Measurements from ENCODE around the gene SCNN1A. TPM values are rescaled to one million over a fixed set of nuclear protein-coding genes. Genes with fewer than 3 reads are reported as not detected.
"Not testable (repeated sequence)": the region's sequence is repeated elsewhere in the genome, so short reads cannot be mapped to it uniquely, and the experiment has no call there.

The SCNN1A gene
- total RNA-seq, 1 experiment from 2014 or later = 111 TPM

DNA sequence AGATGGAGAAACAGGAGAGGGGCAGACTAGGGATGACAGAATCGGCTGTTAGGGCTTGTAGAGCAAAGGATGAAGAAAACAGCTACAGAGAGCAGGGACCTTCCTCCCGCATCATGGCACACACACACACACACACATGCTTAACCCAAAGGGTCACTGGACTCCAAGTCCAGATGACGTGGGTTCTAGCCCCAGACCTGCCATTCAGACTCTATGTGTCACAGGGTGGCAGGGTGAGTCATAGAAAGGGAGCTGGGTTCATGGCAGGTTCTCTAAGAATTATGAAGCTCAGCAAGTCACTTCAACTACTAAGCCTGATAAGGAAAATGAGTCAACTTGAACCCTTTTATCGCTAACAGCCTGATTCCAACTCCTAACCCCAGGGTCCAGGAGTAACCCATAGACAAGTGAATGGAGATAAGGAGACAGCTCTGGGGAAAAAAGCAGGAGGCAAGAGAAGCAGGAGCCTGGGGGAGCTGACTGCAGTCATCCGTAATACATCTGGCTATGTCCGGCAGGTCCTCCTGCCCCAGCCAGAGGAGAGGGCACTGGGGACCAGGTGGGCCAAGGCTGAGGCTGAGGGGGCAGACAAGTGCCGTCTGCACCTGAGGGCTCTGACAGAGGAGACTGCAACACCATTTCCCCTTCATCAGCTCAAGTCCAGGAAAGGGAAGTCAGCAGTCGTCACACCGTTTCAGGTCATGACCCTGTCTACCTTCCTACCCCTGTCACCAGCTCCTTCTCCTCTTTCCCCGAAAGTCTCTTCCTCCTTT, 29.9 kb downstream of the SCNN1A start:
- no peak overlapping the region for H2AK5ac ChIP-seq (ENCODE audit: insufficient read length, low read length)
- H2BK20ac ChIP-seq (ENCODE audit: low read depth, low read length, poor library complexity, severe bottlenecking) = no peak overlapping the region
- DNase-seq = no peak
- peaks cover 3% of the 10 kb centered on the region; the same call in 1 of the 2 replicates for H3K4me1 ChIP-seq (ENCODE audit: insufficient read depth, low read length)
- no peak overlapping the region for H4K91ac ChIP-seq (ENCODE audit: insufficient read length, low read depth, low read length)
- no peak overlapping the region for H3K4me3 Mint-ChIP-seq
- H2AFZ ChIP-seq (ENCODE audit: low read length) = no peak overlapping the region
- no peak overlapping the region for H2BK15ac ChIP-seq (ENCODE audit: low read depth, low read length)
- no peaks in the 10 kb centered on the region for H3K27me3 ChIP-seq (ENCODE audit: insufficient read depth, low read length)
- H2BK12ac ChIP-seq (ENCODE audit: insufficient read length, low read depth, low read length) = no peak overlapping the region
- H3K9ac ChIP-seq (ENCODE audit: extremely low read depth, insufficient read length, low read length) = no peak overlapping the region
- no peak overlapping the region for H3K18ac ChIP-seq (ENCODE audit: insufficient read length, low read depth, low read length)
- H3K4ac ChIP-seq (ENCODE audit: low read depth, low read length) = no peak overlapping the region
- H4K8ac ChIP-seq (replicated peaks; ENCODE audit: insufficient read length, low read depth, low read length) = no peak overlapping the region
- peaks cover 11 to 29% (median 26%) of the 10 kb centered on the region in 3 experiments; a peak in 6 of 7 replicates for H3K36me3 Mint-ChIP-seq (ENCODE audit: insufficient read depth in 1 of 3, low read depth in 3 of 3)
- no peak overlapping the region for H2BK5ac ChIP-seq (ENCODE audit: insufficient read length, low read length)
- H3K27ac ChIP-seq (ENCODE audit: insufficient read length, low read depth, low read length) = no peak overlapping the region
- H4K5ac ChIP-seq (ENCODE audit: insufficient read length, low read depth, low read length) = no peak overlapping the region
- H3T11ph ChIP-seq (ENCODE audit: low read length) = no peak overlapping the region
- no peak overlapping the region for H3K4me2 ChIP-seq (ENCODE audit: insufficient read depth, insufficient read length, low read length)
- peaks cover 12% of the 10 kb centered on the region for H3K23me2 ChIP-seq (ENCODE audit: insufficient read length, low read depth, low read length, poor library complexity, severe bottlenecking)
- no peaks in the 10 kb centered on the region for H3K9me3 Mint-ChIP-seq
- no peak overlapping the region for H3K56ac ChIP-seq (ENCODE audit: insufficient read length, low read depth, low read length)
- H3K14ac ChIP-seq (ENCODE audit: insufficient read depth, low read length) = no peak overlapping the region
- WGBS (ENCODE audit: extremely low coverage, insufficient read length, low lambda C conversion rate) = no CpG with 5 or more reads among the region's 10 CpGs
- H3K4me1 Mint-ChIP-seq = peaks cover 27 to 31% of the 10 kb centered on the region in 2 experiments
- no peaks in the 10 kb centered on the region; the same call in 1 of the 2 replicates for H3K27me3 Mint-ChIP-seq (ENCODE audit: low read depth)
- no peaks in the 10 kb centered on the region for H3K79me1 ChIP-seq (ENCODE audit: insufficient read depth, low read depth, low read length, poor library complexity, severe bottlenecking)
- H2BK120ac ChIP-seq (ENCODE audit: low read depth, low read length, poor library complexity, severe bottlenecking) = no peak overlapping the region
- H3K79me2 ChIP-seq (ENCODE audit: insufficient read depth, low read length) = peaks cover 9% of the 10 kb centered on the region; the same call in 1 of the 2 replicates
- TF ChIP-seq CTCF (conservative IDR thresholded peaks at IDR 0.05) = no peak
- no peaks in the 10 kb centered on the region for H3K9me3 ChIP-seq (ENCODE audit: control insufficient read depth, low read depth, low read length)
- no peaks in the 10 kb centered on the region for H4K20me1 ChIP-seq (ENCODE audit: control insufficient read depth, insufficient read depth, insufficient read length)
- H3K27ac Mint-ChIP-seq = peak overlapping the region in 1 of 3 experiments; percentile 83; a peak in 2 of 7 replicates
- H3K23ac ChIP-seq (ENCODE audit: insufficient read length, low read depth, low read length) = no peak overlapping the region

- not testable (repeated sequence) for H3K27ac Mint-ChIP-seq; H3K56ac ChIP-seq (ENCODE audit: insufficient read length, low read depth, low read length); H2BK5ac ChIP-seq (ENCODE audit: insufficient read length, low read length); H2BK12ac ChIP-seq (ENCODE audit: insufficient read length, low read depth, low read length); H2AK5ac ChIP-seq (ENCODE audit: insufficient read length, low read length); H4K8ac ChIP-seq (replicated peaks; ENCODE audit: insufficient read length, low read depth, low read length); H2BK120ac ChIP-seq (ENCODE audit: low read depth, low read length, poor library complexity, severe bottlenecking); H2BK15ac ChIP-seq (ENCODE audit: low read depth, low read length); H3K4me3 Mint-ChIP-seq; H3K23ac ChIP-seq (ENCODE audit: insufficient read length, low read depth, low read length); H3K18ac ChIP-seq (ENCODE audit: insufficient read length, low read depth, low read length); H3K4me2 ChIP-seq (ENCODE audit: insufficient read depth, insufficient read length, low read length); H4K5ac ChIP-seq (ENCODE audit: insufficient read length, low read depth, low read length); H3K27me3 Mint-ChIP-seq (ENCODE audit: low read depth); H3K79me1 ChIP-seq (ENCODE audit: insufficient read depth, low read depth, low read length, poor library complexity, severe bottlenecking); H4K91ac ChIP-seq (ENCODE audit: insufficient read length, low read depth, low read length); H3T11ph ChIP-seq (ENCODE audit: low read length); H3K4ac ChIP-seq (ENCODE audit: low read depth, low read length); H3K14ac ChIP-seq (ENCODE audit: insufficient read depth, low read length); H3K9me3 Mint-ChIP-seq; H3K27ac ChIP-seq (ENCODE audit: insufficient read length, low read depth, low read length); DNase-seq; H2BK20ac ChIP-seq (ENCODE audit: low read depth, low read length, poor library complexity, severe bottlenecking); H3K9ac ChIP-seq (ENCODE audit: extremely low read depth, insufficient read length, low read length); H3K27me3 ChIP-seq (ENCODE audit: insufficient read depth, low read length); H3K9me3 ChIP-seq (ENCODE audit: control insufficient read depth, low read depth, low read length); H4K20me1 ChIP-seq (ENCODE audit: control insufficient read depth, insufficient read depth, insufficient read length); H2AFZ ChIP-seq (ENCODE audit: low read length)
- no CpG with 5 or more reads among the region's 11 CpGs for WGBS (ENCODE audit: extremely low coverage, insufficient read length, low lambda C conversion rate)
- peaks cover 11 to 26% (median 24%) of the 10 kb centered on the region in 3 experiments; a peak in 6 of 7 replicates for H3K36me3 Mint-ChIP-seq (ENCODE audit: insufficient read depth in 1 of 3, low read depth in 3 of 3)
- peaks cover 27 to 31% of the 10 kb centered on the region in 2 experiments for H3K4me1 Mint-ChIP-seq
- Histone ChIP-seq H3K4me1 (ENCODE audit: insufficient read depth, low read length) (peaks cover 12% of the 10 kb centered on the region; the same call in 1 of the 2 replicates), H3K23me2 (ENCODE audit: insufficient read length, low read depth, low read length, poor library complexity, severe bottlenecking) (peaks cover 18% of the 10 kb centered on the region), H3K79me2 (ENCODE audit: insufficient read depth, low read length) (peaks cover 21% of the 10 kb centered on the region; the same call in 1 of the 2 replicates)
Observed at GRCh38 chr12:6344101-6344660, 31.2 kb downstream of the SCNN1A start.

Data from H9 (cell line).